Endothelial cell of umbilical vein (primary cell): ENCODE measurements around the gene SETD1A. TPM values are rescaled to one million over a fixed set of nuclear protein-coding genes. Genes with fewer than 3 reads are reported as not detected.

ENCODE experiments used
- BruUV-seq: library from RNA; stranded (reverse); fragments of 400-500 nt; replicated peaks from 2 replicates; lab custom pipeline; 2021; lab: Mats Ljungman, UMichigan
- CTCF ChIA-PET: fragments of 300-600, 350-600 bp; sonication (Branson Sonifier 250); formaldehyde crosslinking; loops from one replicate; lab custom pipeline; 2021; ENCODE audit warnings: antibody characterized with exemption, inconsistent platforms; lab: Charles Lee
- POLR2A ChIA-PET: fragments of 300-600, 350-600 bp; sonication (Branson Sonifier 250); formaldehyde crosslinking; loops from one replicate; lab custom pipeline; 2021; ENCODE audit warnings: antibody characterized with exemption, inconsistent platforms; lab: Charles Lee
- DNase-seq: peaks from one replicate; pipeline ENCODE4 v3.0.0-alpha.2; 2011; ENCODE audit warnings: low read depth, low spot score
- FAIRE-seq: peaks from 2 replicates; lab custom pipeline; 2011; peaks lifted over from hg19 to GRCh38; lab: Jason Lieb, UNC
- H2AFZ ChIP-seq: 2 replicates; pipeline ENCODE4 v1.6.0; 2012; ENCODE audit warnings: low read depth, low read length, control low read depth, inconsistent platforms
- H3K27ac ChIP-seq: 2 replicates; pipeline ENCODE4 v1.5.1; 2011; ENCODE audit warnings: low read depth, mild to moderate bottlenecking, control low read depth, low read length, moderate library complexity; ENCODE audit not compliant: insufficient read depth
- H3K27me3 ChIP-seq, 2 experiments: 2 replicates each; pipeline versions ENCODE4 v1.6.0 to v1.6.1; 2011; ENCODE audit warnings: low read length in 2 of 2, mixed read lengths in 1 of 2; ENCODE audit not compliant: control insufficient read depth in 2 of 2, insufficient read depth in 2 of 2
- H3K36me3 ChIP-seq, 2 experiments: 2 replicates in 1 of 2; 3 replicates in 1 of 2; pipeline ENCODE4 v1.5.1; 2011; ENCODE audit warnings: low read length in 2 of 2, mild to moderate bottlenecking in 1 of 2, moderate library complexity in 1 of 2; ENCODE audit not compliant: control insufficient read depth in 2 of 2, insufficient read depth in 2 of 2; ENCODE audit errors: extremely low read depth in 1 of 2
- H3K4me1 ChIP-seq: 3 replicates; pipeline ENCODE4 v1.5.1; 2011; ENCODE audit warnings: mild to moderate bottlenecking, low read length; ENCODE audit not compliant: control insufficient read depth, insufficient read depth; ENCODE audit errors: extremely low read depth
- H3K4me2 ChIP-seq: 2 replicates; pipeline ENCODE4 v1.6.1; 2011; ENCODE audit warnings: low read length, control low read depth, mixed read lengths; ENCODE audit not compliant: insufficient read depth
- H3K4me3 ChIP-seq, 3 experiments: fragments of 200-600 bp in 1 of 3; sonication (generic), shearing (Covaris generic) in 1 of 3; replicated peaks in 1 of 3; 2 replicates each; pipeline ENCODE4 v1.5.1; 2011 to 2016; ENCODE audit warnings: control low read depth in 3 of 3, low read length in 3 of 3, mild to moderate bottlenecking in 2 of 3, inconsistent platforms in 1 of 3, low read depth in 1 of 3, moderate library complexity in 1 of 3; ENCODE audit not compliant: insufficient read depth in 1 of 3
- H3K79me2 ChIP-seq: 2 replicates; pipeline ENCODE4 v1.6.0; 2012; ENCODE audit warnings: low read length, inconsistent platforms; ENCODE audit not compliant: control insufficient read depth, insufficient read depth
- H3K9ac ChIP-seq: replicated peaks from 2 replicates; pipeline ENCODE3; 2011; ENCODE audit warnings: low read length, control low read depth; ENCODE audit not compliant: insufficient read depth; ENCODE audit errors: extremely low read depth
- H3K9me1 ChIP-seq: replicated peaks from 3 replicates; pipeline ENCODE4 v1.6.0; 2011; ENCODE audit warnings: mild to moderate bottlenecking, low read length; ENCODE audit not compliant: control insufficient read depth, insufficient read depth; ENCODE audit errors: extremely low read depth
- H3K9me3 ChIP-seq: replicated peaks from 2 replicates; pipeline ENCODE4 v1.5.1; 2012; ENCODE audit warnings: low read length, inconsistent platforms; ENCODE audit not compliant: control insufficient read depth, insufficient read depth
- H4K20me1 ChIP-seq: replicated peaks from 2 replicates; pipeline ENCODE3; 2011; ENCODE audit warnings: mild to moderate bottlenecking, low read length; ENCODE audit not compliant: control insufficient read depth, insufficient read depth; ENCODE audit errors: extremely low read depth
- EZH2 ChIP-seq: IDR thresholded peaks from 2 replicates; pipeline ENCODE4 v1.6.1; 2012; ENCODE audit warnings: borderline replicate concordance, low read depth, mild to moderate bottlenecking, moderate library complexity, low read length, inconsistent platforms; ENCODE audit not compliant: severe bottlenecking
- FOS ChIP-seq: IDR thresholded peaks from 2 replicates; pipeline ENCODE4 v1.6.1; 2011; ENCODE audit warnings: mild to moderate bottlenecking, low read length, moderate library complexity, borderline replicate concordance; ENCODE audit not compliant: insufficient read depth
- GATA2 ChIP-seq: IDR thresholded peaks from 2 replicates; pipeline ENCODE4 v1.7.0; 2011; ENCODE audit warnings: low read depth, mild to moderate bottlenecking, moderate library complexity, mixed read lengths, low read length; ENCODE audit not compliant: insufficient read length, insufficient read depth
- JUN ChIP-seq: IDR thresholded peaks from 2 replicates; pipeline ENCODE4 v1.6.1; 2011; ENCODE audit warnings: borderline replicate concordance, low read depth; ENCODE audit not compliant: insufficient read length, insufficient read depth
- MYC ChIP-seq: IDR thresholded peaks from one replicate; pipeline ENCODE4 v1.6.1; 2011; ENCODE audit warnings: mild to moderate bottlenecking, low read depth, low read length
- POLR2A ChIP-seq: IDR thresholded peaks from 2 replicates; pipeline ENCODE4 v1.6.1; 2012; ENCODE audit warnings: low read depth, mild to moderate bottlenecking, control low read depth, low read length
- POLR2AphosphoS5 ChIP-seq: IDR thresholded peaks from 2 replicates; pipeline ENCODE4 v1.6.1; 2012; ENCODE audit warnings: low read depth, mild to moderate bottlenecking, control low read depth, low read length, moderate library complexity; ENCODE audit not compliant: insufficient read depth
- dilution Hi-C: fragments of 300-500 bp; cut with MboI; formaldehyde crosslinking; loops from one replicate; pipeline ENCODE4 v1.15.0; 2019; ENCODE audit warnings: low sequenced_read_pairs; ENCODE audit not compliant: extremely low pct_ligation_motif_present
- intact Hi-C: fragments of 100-400 bp; cut with micrococcal nuclease; formaldehyde crosslinking; loops from one replicate; pipeline ENCODE4 v1.10.0; 2022
- polyA plus RNA-seq, 4 experiments: library from polyadenylated mRNA; depleted of rRNA in 3 of 4; stranded (reverse) in 3 of 4; unstranded in 1 of 4; fragments of >200 nt; gene quantifications; 2 replicates each; pipeline versions ENCODE4 v1.2.1 to v1.2.3, GENCODE V29; 2011 to 2012; ENCODE audit warnings: missing spikeins in 1 of 4
- total RNA-seq: library from RNA; stranded (reverse); gene quantifications from 2 replicates; pipeline ENCODE4 v1.2.3, GENCODE V29; 2021
- TF ChIP-seq, protein P1 (sequence below): IDR thresholded peaks from 2 replicates; pipeline ENCODE4 v1.6.1; 2011; ENCODE audit not compliant: insufficient read depth, insufficient read length
- TF ChIP-seq, protein P2 (sequence below), 2 donors: IDR thresholded peaks; 1 replicate in 1 of 2; 2 replicates in 1 of 2; pipeline ENCODE4 v1.5.1; 2011; ENCODE audit warnings: low read length in 2 of 2, mild to moderate bottlenecking in 2 of 2, moderate library complexity in 2 of 2, control low read depth in 1 of 2, inconsistent platforms in 1 of 2, low read depth in 1 of 2; ENCODE audit not compliant: insufficient read depth in 1 of 2; ENCODE audit errors: extremely low read depth in 1 of 2

Gene SETD1A
- total and polyA plus RNA-seq, 2 donors (not counting 3 experiments of a cell fraction or from before 2014, with no cell fraction given), result 3.5 to 21.3 TPM

- Histone ChIP-seq H3K9me3 (no peaks in the 10 kb centered on the region), H3K27me3 (no peaks in the 10 kb centered on the region), H3K27ac (no peak overlapping the region), H2AFZ (no peak overlapping the region), H4K20me1 (no peaks in the 10 kb centered on the region), H3K36me3 (no peaks in the 10 kb centered on the region), H3K79me2 (no peaks in the 10 kb centered on the region), H3K4me1 (no peaks in the 10 kb centered on the region), H3K4me3 (no peak overlapping the region), H3K9me1 (no peaks in the 10 kb centered on the region), H3K9ac (no peak overlapping the region), H3K4me2 (no peak overlapping the region)
- intact Hi-C loops, result no loop called here
- BruUV-seq, result no TSS peak
- FAIRE-seq, result no peak
- ChIA-PET CTCF (interaction anchor here (1.4 to 4.6 kb wide), 2 partner anchors 10 to 66 kb away, joined by 4 to 26 read pairs; no protein-coding TSS in a partner anchor), POLR2A (no interaction called here)
- TF ChIP-seq JUN, result no peak
- TF ChIP-seq, protein P1, sequence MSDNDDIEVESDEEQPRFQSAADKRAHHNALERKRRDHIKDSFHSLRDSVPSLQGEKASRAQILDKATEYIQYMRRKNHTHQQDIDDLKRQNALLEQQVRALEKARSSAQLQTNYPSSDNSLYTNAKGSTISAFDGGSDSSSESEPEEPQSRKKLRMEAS, result no peak
- no peak for TF ChIP-seq FOS
- TF ChIP-seq MYC, result no peak
- TF ChIP-seq EZH2, result no peak
- TF ChIP-seq, protein P2, sequence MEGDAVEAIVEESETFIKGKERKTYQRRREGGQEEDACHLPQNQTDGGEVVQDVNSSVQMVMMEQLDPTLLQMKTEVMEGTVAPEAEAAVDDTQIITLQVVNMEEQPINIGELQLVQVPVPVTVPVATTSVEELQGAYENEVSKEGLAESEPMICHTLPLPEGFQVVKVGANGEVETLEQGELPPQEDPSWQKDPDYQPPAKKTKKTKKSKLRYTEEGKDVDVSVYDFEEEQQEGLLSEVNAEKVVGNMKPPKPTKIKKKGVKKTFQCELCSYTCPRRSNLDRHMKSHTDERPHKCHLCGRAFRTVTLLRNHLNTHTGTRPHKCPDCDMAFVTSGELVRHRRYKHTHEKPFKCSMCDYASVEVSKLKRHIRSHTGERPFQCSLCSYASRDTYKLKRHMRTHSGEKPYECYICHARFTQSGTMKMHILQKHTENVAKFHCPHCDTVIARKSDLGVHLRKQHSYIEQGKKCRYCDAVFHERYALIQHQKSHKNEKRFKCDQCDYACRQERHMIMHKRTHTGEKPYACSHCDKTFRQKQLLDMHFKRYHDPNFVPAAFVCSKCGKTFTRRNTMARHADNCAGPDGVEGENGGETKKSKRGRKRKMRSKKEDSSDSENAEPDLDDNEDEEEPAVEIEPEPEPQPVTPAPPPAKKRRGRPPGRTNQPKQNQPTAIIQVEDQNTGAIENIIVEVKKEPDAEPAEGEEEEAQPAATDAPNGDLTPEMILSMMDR (IDR thresholded peaks at IDR 0.05; ENCODE audit: extremely low read depth in 1 of 2, insufficient read depth in 1 of 2, low read depth in 1 of 2, low read length in 2 of 2), result no peak
- TF ChIP-seq GATA2, result no peak
- no peak for TF ChIP-seq POLR2A
- TF ChIP-seq POLR2AphosphoS5, result no peak
- DNase-seq, result no peak
- dilution Hi-C loops, result no loop called here
These were observed 47.0 kb upstream of the SETD1A start for GRCh38 chr16:30910427-30911029.
